Kidney (tissue), 14 donors: ENCODE measurements around the gene LZTS2. TPM values are rescaled to one million over a fixed set of nuclear protein-coding genes. Genes with fewer than 3 reads are reported as not detected.

Experiments
- DNase-seq, 5 donors: peaks; one replicate each; pipeline ENCODE4 v3.0.0-alpha.2; 2013 to 2020
- FAIRE-seq: peaks from 2 replicates; lab custom pipeline; 2012; peaks lifted over from hg19 to GRCh38; lab: Jason Lieb, UNC
- H3K27ac ChIP-seq, 2 donors: one replicate each; pipeline ENCODE4 v1.7.0; 2013; ENCODE audit warnings: low read depth in 2 of 2, low read length in 2 of 2, inconsistent platforms in 1 of 2
- H3K27me3 ChIP-seq: one replicate; pipeline ENCODE4 v1.7.1; 2013; ENCODE audit warnings: low read length, inconsistent platforms; ENCODE audit not compliant: control insufficient read depth, insufficient read depth
- H3K36me3 ChIP-seq, 3 donors: one replicate each; pipeline versions ENCODE4 v1.7.0 to v1.7.1; 2013; ENCODE audit warnings: low read length in 3 of 3, control low read depth in 1 of 3, inconsistent platforms in 1 of 3; ENCODE audit not compliant: insufficient read depth in 3 of 3, control insufficient read depth in 2 of 3
- H3K4me1 ChIP-seq, 3 donors: one replicate each; pipeline versions ENCODE4 v1.7.0 to v1.7.1; 2013; ENCODE audit warnings: low read length in 3 of 3, inconsistent platforms in 1 of 3, low read depth in 1 of 3; ENCODE audit not compliant: control insufficient read depth in 2 of 3, insufficient read depth in 2 of 3
- H3K4me3 ChIP-seq, 3 donors: one replicate each; pipeline versions ENCODE4 v1.7.0 to v1.8.1; 2013; ENCODE audit warnings: low read length in 3 of 3, control low read depth in 1 of 3, inconsistent platforms in 1 of 3
- H3K9ac ChIP-seq, 3 donors: one replicate each; pipeline versions ENCODE4 v1.7.0 to v1.7.1; 2013; ENCODE audit warnings: low read length in 3 of 3, control low read depth in 1 of 3, inconsistent platforms in 1 of 3
- H3K9me3 ChIP-seq, 3 donors: one replicate each; pipeline versions ENCODE4 v1.7.0 to v1.7.1; 2013; ENCODE audit warnings: low read length in 3 of 3, control low read depth in 1 of 3, inconsistent platforms in 1 of 3; ENCODE audit not compliant: control insufficient read depth in 2 of 3, insufficient read depth in 1 of 3
- CTCF ChIP-seq: IDR thresholded peaks from 3 replicates; pipeline ENCODE4 v1.5.1; 2012; ENCODE audit warnings: mild to moderate bottlenecking, moderate library complexity, borderline replicate concordance; ENCODE audit not compliant: insufficient read depth; ENCODE audit errors: extremely low read depth
- intact Hi-C: fragments of 100-400 bp; cut with DNase I; formaldehyde crosslinking; loops from one replicate; pipeline ENCODE4 v1.11.1; 2022
- polyA plus RNA-seq: library from polyadenylated mRNA; stranded (reverse); fragments of 350-450 nt; fragmentation: Illumina TruSeq; extraction: RNeasy Lipid Tissue Mini Kit (QIAGEN cat#74804); gene quantifications from one replicate; pipeline ENCODE4 v1.2.3, GENCODE V29; 2014; ENCODE audit warnings: low read depth, low replicate concordance; ENCODE audit not compliant: insufficient read depth
- total RNA-seq: library from RNA; stranded (reverse); fragmentation: NEBNext Ultra II Directional; extraction: Animal tissue kit (Norgen Biotek cat#: 25700); gene quantifications from one replicate; pipeline ENCODE4 v1.2.1, GENCODE V29; 2021
- donor health status: control.
- donor health status: control.
- donor health status: control.
- donor health status: control.
- donor health status: control.
- donor health status: DM: yes; HTN: yes; CAD: no.
- donor health status: Normal renal cell carcinoma (clear cell type).

The LZTS2 gene
- total and polyA plus RNA-seq, 2 donors from 2014 or later: 47.3 to 54.7 TPM

GRCh38 chr10:101000127-101000914 is 713 bp downstream of the LZTS2 start:
- DNase-seq (peak; percentile 48 to 85 (median 73)), FAIRE-seq (no peak)
- Histone ChIP-seq H3K4me3 (peak overlapping the region; percentile 75 to 93 (median 81)), H3K36me3 (peaks cover 0 to 16% (median 11%) of the 10 kb centered on the region in 3 donors), H3K27me3 (no peaks in the 10 kb centered on the region), H3K27ac (peak overlapping the region; percentile 98 to 99), H3K9ac (peak overlapping the region; percentile 54 to 99 (median 88)), H3K9me3 (no peaks in the 10 kb centered on the region), H3K4me1 (peaks cover 7 to 32% (median 8%) of the 10 kb centered on the region in 3 donors)
- no peak for TF ChIP-seq CTCF
- intact Hi-C loops: no loop called here

GRCh38 chr10:101000915-101001658 is 1.5 kb downstream of the LZTS2 start:
- H3K27me3 ChIP-seq: no peaks in the 10 kb centered on the region

GRCh38 chr10:101001659-101002035 is 2.0 kb downstream of the LZTS2 start:
- Histone ChIP-seq H3K9ac (peak overlapping the region; percentile 24 to 75 (median 37)), H3K4me3 (peak overlapping the region; percentile 3 to 33 (median 4)), H3K4me1 (peaks cover 7 to 28% (median 8%) of the 10 kb centered on the region in 3 donors), H3K9me3 (no peaks in the 10 kb centered on the region), H3K36me3 (peaks cover 0 to 22% (median 13%) of the 10 kb centered on the region in 3 donors), H3K27me3 (no peaks in the 10 kb centered on the region), H3K27ac (peak overlapping the region; percentile 98 to 99)
- intact Hi-C loops: no loop called here
- no peak for DNase-seq
- no peak for TF ChIP-seq CTCF
- no peak for FAIRE-seq

More at GRCh38 chr10:101000915-101001658, 1.5 kb downstream of the LZTS2 start:
- peak overlapping the region; percentile 98 to 99 for H3K27ac ChIP-seq
- FAIRE-seq (peak; percentile 73), DNase-seq (peak; percentile 82 to 97 (median 83))
- intact Hi-C loops: no loop called here
- TF ChIP-seq CTCF: no peak
- peak overlapping the region; percentile 3 to 93 (median 4) for H3K4me3 ChIP-seq
- peaks cover 0 to 20% (median 13%) of the 10 kb centered on the region in 3 donors for H3K36me3 ChIP-seq
- peak overlapping the region; percentile 4 to 99 (median 56) for H3K9ac ChIP-seq
- no peaks in the 10 kb centered on the region for H3K9me3 ChIP-seq
- H3K4me1 ChIP-seq: peaks cover 7 to 32% (median 8%) of the 10 kb centered on the region in 3 donors
